GM21526 (cell line): ENCODE data around the gene FBXW7.
A peak's percentile ranks its signal among the peaks of the same experiment; 100 is the strongest.

Experiments
- ATAC-seq: cut with Tn5 transposase; IDR thresholded peaks from one replicate; pipeline ENCODE4 v1.9.1; 2021; ENCODE audit warnings: moderate library complexity; ENCODE audit not compliant: unreplicated experiment, low FRiP score

Gene FBXW7

DNA sequence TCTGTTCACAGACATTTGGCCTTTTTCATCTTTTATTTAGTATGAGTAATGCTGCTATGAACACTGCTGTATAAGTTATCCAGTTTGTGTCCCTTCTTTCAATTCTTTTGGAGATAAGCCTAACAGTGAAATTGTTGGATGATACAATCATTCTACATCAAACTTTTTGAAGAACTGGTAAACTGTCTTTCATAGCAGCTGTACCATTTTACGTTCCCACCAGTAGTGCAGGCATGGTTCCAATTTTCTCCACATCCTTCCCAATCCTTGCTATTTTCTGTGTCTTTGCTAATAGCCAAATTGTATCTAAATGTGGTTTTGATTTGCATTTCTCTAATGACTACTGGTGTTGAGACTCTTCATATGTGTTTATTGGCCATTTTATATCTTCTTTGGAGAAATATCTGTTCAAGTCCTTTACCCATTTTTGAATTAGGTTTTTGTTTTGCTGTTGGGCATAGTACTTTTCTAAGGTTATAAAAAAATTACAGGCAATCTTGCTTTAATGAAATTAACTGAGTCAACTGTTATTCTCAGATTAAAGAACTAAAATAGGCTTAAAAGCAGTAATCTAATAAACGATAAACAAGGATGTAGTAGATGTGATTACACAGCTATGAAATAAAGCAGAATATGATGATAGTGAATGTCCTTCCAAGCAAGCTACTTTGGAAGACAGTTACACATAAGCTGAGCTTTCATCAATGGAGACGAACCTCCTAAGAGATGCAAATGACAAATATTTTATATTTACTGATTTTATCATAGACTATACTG lies 57.2 kb downstream of the FBXW7 start:
- ATAC-seq, result no peak

DNA sequence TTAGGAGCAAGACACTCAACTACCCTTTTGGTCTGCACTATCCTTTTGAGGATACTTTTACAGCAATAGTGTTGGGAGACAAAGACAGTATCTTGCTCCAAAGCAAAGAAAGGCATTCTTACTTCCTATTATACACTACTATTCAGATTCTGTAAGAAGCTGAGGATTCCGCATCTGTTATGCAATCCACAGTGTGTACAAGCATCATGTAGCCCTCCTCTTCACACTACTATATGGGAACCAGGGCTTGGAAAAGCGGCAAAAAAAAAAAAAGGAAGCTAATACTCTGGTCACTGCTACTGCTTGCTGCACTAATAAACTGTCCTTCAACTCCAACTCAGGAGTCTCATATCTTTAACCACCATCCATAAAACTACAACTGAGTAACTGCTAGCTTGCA lies 59.1 kb downstream of the FBXW7 start:
- no peak for ATAC-seq

DNA sequence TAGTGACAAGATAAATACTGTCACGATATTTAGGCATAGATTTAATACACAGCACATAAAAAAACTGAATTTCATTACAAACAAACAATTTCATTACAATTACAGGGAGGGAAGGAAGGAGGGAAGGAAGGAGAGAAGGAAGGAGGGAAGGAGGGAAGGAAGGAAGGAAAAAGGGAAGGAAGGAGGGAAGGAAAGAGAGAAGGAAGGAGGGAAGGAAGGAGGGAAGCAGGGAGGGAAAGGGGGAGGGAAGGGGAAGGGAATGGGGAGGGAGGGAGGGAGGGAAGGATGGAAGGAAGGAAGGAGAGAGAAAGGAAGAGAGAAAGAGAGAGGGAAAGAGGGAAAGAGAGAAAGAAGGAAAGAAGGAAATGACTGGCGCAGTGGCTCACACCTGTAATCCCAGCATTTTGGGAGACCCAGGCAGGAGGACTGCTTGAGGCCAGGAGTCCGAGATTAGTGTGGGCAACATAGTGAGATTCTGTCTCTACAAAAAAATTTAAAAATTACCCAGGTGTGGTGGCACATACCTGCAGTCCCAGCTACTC lies 64.6 kb downstream of the FBXW7 start:
- no peak for ATAC-seq

DNA sequence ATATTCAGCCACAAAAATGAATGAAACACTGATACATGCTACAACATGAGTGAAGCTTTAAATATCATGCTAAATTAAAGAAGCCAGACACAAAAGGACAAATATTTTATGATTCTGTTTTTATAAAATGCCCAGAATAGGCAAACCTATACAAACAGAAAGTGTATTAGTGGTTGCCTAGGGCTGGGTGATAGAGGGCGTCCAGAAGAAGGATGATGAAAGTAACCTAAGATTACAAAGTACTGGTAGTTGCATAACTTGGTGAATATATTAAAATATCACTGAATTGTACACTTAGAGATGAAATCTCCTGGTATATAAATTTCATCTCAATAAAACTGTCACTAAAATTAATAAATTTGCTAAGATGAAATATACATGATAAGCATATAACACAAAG lies 67.5 kb downstream of the FBXW7 start:
- no peak for ATAC-seq

DNA sequence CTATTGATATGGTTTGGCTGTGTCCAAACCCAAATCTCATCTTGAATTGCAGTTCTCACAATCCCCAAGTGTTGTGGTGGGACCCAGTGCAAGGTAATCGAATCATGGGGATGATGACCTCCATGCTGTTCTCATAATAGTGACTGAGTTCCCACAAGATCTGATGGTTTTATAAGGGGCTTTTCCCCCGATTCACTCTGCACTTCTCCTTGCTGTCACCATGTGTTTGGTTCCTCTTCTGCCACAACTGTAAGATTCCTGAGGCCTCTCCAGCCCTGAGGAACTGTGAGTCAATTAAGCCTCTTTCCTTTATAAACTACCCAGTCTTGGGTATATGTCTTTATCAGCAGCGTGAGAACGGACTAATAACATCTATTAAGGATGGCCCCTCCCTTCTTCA lies 68.8 kb downstream of the FBXW7 start:
- no peak for ATAC-seq

DNA sequence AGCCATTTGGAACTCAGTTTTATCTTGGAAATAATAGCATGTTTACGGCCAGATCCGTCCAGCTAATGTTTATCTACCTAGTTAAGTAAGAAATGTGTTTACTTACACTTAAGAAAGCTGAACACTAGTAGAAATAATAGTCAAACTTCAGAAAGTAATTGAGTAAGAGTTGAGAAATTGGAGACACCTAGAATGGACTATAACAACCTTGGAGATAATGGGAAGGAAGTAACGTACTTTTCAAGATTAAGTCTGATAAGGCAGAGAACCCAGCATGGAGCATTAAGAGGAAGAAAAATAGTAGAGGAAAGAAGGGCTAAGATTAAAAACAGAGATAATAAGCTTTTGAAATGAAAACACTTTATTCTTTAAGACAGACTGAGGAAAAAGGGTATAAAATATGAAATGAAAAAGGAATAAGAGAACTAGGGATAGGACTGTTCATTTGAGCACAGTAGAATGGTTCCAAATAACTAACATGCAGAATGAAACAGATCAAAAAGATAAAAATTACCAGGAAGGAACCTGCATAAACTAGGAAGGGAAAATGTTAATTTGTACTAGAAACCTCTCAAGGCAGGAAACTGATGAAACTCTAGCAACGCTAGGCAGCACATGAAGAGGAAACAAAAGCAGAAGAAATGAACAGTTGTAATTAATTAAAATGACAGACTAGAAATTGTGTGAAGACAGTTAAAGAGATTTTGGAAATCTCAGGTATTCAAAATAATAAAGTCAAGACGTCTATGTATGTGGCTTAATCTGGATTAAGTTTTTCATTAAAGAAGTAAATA lies 71.7 kb downstream of the FBXW7 start:
- no peak for ATAC-seq

DNA sequence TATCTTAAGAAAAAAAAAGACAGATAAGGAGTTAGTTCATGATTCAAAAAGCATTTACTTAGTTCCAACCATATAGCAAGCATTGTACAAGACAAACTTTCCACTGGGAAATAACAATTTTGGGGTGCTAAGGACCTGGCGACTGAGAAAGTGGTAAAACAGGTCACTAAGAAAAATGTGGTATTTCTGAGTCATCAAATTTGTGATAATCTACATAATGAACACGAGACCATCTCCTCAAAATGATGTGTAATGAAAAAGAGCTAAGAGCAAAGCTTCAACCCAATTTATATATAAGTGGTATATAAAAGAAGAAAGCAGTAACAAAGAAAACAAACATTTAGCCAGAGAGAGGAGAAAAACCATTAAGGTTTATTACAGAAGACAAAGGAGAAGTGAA lies 72.3 kb downstream of the FBXW7 start:
- ATAC-seq, result no peak

DNA sequence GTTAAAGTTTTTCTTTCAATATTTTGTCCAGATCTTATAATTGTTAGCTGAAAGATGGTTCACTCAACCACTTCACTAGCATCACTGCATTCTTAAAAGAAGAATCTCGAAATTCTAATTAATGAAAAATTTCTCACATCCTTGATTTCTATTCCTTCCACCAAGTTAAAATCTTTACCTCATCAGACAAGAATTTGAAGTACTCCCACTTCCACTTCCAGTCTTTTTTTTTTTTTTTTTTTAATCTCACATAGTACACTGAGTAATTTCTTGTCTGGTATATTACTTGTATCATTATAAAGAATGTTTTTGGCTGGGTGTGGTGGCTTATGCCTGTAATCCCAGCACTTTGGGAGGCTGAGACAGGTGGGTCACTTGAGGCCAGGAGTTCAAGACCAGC lies 73.2 kb downstream of the FBXW7 start:
- no peak for ATAC-seq

DNA sequence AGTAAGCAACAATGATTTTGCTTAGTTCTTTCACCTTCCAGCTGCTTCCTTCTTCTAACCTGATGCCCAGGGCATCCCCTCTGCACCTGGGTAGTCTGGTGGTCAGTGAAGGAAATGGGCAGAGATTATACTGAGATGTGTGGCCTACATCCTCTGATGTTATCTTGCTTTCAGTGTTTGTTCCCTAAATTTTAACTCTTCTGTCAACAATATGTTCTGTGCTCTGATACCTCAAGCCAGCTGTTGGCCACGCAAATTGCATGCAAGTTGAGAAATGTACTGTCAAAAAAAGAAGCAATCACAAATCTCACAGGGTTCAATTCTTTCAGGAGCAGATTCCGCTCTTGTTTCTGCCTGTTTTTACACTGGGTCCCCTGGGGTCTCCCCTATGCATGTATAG lies 73.8 kb downstream of the FBXW7 start:
- ATAC-seq, result peak; percentile 51

DNA sequence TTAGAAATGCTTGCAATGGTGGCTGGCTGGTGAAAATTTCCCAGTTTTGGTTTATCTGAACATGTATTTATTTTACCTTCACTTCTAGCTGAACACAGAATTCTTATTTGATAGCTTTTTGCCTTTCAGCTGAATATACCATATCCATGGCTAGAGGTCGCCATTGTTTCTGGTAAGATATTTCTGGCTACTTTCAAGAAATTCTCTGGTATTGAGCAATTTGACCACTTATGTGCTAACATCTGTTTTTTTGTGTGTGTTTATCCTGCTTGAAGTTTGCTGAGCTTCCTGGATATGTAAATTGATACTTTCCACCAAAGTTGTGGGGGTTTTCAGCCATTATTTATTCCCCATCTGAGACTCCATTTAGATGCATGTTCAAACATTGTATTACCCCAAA lies 75.4 kb downstream of the FBXW7 start:
- ATAC-seq, result no peak

DNA sequence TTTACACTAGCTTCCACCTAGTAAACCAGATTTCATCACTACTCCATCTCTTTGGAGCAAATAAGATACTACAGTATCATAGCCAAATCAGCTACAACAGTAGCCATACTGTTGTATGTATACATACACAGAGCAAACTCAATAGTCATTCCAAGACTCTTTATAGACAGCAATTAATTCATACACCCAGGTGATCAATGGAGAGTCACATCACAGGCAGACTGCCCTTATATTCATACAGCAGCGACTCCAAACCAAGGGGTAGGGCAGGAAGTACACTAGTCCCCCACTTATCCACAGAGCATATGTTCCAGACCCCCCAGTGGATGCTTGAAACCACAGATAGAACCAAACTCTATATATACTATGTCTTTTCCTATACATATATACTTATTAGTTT lies 76.6 kb downstream of the FBXW7 start:
- ATAC-seq, result no peak

DNA sequence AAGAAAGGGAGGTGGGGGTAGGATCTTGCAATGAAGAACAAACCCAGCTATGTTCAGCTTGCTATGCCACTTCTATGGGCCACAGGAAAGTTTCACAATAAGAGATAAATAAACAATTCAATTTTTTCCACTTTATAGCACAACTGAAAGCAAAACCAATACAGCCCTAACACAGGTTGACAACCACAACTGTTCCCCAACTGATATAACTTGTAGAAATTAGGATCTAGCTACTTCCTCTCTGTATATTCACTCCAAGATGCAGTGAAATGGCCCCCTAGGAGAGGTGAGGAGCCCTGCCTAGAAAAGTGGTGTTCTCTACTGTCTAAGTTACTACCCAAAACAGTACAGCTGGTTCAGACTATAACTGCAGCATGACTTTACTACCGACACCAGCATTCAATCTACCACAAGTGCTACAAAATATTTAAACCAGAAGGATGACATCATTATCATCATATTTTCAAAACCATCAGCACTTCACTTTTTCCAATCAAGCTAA lies 77.0 kb downstream of the FBXW7 start:
- ATAC-seq, result no peak

DNA sequence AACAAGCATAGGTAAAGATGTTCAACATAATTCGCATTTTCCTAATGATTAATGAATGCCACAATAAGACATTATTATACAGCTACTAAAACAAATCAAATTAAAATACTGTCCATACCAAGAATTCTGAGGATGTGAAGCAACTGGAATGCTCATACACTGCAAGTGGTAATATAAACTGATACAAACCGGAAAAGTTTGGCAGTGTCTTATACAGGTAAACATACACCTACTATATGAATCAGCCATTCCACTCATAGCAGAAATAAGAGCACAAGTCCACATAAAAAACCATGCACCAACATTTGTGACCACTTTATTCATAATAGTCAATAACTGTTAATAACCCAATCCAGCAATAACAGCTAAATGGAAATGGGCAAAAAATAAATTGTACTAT lies 79.3 kb downstream of the FBXW7 start:
- no peak for ATAC-seq

DNA sequence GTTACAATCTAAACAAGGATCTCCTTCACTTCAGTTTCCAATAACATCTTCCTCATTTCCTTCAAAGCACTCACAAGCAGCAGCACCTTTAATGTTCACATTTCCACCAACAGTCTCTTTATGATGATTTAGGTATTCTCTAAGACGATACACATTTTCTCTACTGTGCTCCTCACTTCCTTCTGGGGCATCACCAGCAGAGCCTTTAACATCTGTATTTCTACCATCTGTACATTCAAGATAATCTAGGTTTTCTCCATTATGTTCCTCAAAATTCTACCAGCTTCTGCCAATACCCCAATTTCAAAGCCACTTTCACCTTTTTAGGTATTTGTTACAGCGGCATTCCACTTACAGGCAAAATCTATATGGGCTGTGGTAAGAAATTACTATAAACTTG lies 80.6 kb downstream of the FBXW7 start:
- ATAC-seq, result no peak

DNA sequence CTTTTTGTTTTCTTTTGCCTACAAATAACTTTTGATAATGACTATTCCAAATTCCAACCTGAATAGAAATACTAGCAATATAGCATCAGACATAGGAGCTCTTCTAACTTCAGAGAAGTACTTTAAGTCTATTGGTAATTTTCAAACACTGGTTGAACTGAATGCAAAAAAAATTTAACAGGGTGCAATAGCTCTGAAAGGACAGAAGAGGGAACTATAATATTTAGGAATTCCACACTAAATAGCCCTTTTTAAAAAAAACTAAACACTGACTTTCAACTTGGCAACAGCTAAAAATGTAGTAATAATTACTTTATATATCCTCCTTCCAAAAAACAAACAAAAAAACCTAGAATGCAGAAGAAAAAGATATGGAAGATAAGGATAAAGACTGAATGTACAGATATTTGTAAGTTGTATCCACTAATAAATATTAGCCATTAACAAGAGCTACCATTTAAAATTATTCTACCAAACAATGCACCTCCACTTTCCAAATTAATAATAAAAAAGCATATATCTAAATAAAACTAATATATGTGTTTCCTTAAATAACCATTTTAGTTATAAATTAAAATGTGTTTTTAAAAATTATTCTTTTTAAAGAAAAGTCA lies 81.4 kb downstream of the FBXW7 start:
- no peak for ATAC-seq

DNA sequence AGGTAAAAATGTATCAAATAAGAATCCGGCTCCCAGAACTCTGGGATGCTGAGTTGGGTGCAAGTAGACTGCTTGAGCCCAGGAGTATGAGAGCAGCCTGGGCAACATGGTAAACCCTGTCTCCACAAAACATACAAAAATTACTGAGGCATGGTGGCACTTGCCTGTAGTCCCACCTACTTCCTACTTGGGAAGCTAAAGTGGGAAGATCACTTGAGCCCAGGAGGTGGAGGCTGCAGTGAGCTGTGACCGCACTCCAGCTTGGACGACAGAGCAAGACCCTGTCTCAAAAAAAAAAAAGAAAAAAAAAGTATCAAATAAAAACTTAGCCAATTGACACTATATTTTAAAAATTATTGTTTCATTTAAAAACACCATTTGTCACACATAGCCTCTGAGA lies 84.4 kb downstream of the FBXW7 start:
- no peak for ATAC-seq

DNA sequence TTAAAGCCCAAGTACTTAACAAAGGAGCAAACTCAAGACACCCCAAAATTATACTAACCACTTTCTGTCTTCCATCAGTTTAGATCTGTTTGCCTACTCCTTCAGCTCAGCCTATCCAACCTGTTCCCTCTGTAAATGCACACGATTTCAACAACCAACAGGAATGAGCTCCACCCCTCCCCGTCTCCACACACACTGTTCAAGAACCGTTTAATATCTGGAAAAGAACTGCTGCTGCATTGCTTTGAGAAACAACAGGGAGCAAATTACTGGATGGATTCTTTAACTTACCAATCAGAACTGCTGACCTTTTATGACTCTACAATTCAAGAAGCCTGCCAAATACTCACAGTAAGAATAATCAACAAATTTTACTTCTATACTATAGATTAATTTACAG lies 87.0 kb downstream of the FBXW7 start:
- ATAC-seq, result no peak

DNA sequence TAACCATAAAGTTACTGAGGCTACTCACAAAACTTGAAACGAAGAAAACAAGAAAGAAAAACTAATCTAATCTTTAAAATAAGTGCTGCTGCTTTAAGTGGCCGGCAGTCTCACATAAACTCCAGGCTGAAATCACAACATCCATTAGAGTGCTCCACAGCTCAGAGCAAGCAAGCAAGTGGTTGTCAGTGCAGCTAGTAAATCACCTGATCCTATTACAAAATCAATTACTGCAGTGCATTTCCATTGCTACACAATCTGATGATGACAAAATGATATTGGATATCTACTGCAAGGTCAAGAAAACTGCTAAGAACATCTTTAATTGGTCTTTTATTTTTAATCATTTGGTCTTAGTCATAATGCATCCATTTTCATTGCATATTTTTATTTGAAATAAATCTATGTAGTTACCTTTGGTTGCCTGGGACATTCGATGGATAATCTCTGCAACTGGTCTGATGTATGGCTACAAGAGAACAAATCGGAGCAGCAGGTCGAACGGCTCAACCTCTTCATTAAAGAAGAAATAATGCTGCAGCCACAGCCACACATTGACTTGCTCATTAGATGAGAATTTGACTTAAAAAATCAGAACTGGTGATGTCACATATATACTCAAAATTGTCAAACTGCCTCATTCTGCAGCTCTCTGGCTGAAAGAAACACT lies 87.7 kb downstream of the FBXW7 start:
- ATAC-seq, result no peak

DNA sequence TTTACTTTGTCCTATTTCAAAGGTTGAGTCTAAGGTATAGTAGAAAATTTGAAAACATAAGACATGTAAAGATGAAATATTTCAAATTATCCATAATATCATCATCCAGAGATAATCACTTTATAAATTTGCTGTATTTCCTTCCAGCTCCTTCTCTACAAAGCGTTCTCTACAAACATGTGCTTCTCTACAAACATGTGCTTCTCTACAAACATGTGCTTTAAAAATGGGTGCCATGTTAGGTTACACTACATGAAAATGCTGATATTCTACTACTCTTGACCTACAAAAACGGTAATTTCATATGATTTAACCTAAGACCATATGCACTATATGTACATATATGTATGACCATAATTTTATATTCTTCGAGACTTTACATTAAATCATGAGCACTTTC lies 92.0 kb downstream of the FBXW7 start:
- no peak for ATAC-seq

DNA sequence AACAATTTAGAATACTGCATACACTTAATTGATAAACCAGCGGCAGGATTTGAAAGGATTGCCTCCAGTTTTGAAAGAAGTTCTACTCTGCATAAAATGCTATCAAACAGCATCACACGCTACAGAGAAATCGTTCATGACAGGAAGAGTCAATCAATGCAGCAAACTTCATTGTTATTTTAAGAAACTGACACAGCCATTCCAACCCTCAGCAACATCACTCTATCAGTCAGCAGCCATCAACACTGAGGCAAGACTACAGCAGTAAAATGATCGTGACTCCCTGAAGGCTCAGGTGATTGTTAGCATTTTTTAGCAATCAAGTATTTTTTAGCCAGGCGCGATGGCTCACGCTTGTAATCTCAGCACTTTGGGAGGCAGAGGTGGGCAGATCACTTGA lies 98.3 kb downstream of the FBXW7 start:
- no peak for ATAC-seq

DNA sequence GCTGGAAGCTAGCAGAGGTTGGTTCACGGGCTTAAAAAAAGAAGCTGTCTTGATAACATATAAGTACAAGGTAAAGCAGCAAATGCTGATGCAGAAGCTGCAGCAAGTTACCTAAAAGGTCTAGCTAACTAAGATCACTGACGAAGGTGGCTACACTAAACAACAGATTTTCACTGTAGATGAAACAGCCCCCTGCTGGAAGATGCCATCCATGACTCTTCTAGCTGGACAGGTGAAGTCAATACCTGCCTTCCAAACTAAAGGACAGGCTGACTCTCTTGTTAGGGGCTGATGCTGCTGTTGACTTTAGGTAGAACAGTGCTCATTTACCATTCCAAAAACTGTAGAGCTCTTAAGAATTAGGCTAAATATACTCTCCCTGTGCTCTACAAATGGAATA lies 99.5 kb downstream of the FBXW7 start:
- no peak for ATAC-seq
